Endothelial cell of umbilical vein (primary cell): ENCODE results near the gene FLT4. TPM values are rescaled to one million over a fixed set of nuclear protein-coding genes. Genes with fewer than 3 reads are reported as not detected.
"Not testable (repeated sequence)": the region's sequence is repeated elsewhere in the genome, so short reads cannot be mapped to it uniquely, and the experiment has no call there.

Experiments
- BruUV-seq: library from RNA; stranded (reverse); fragments of 400-500 nt; replicated peaks from 2 replicates; lab custom pipeline; 2021; lab: Mats Ljungman, UMichigan
- CTCF ChIA-PET: fragments of 300-600, 350-600 bp; sonication (Branson Sonifier 250); formaldehyde crosslinking; loops from one replicate; lab custom pipeline; 2021; ENCODE audit warnings: antibody characterized with exemption, inconsistent platforms; lab: Charles Lee
- POLR2A ChIA-PET: fragments of 300-600, 350-600 bp; sonication (Branson Sonifier 250); formaldehyde crosslinking; loops from one replicate; lab custom pipeline; 2021; ENCODE audit warnings: antibody characterized with exemption, inconsistent platforms; lab: Charles Lee
- DNase-seq: peaks from one replicate; pipeline ENCODE4 v3.0.0-alpha.2; 2011; ENCODE audit warnings: low read depth, low spot score
- FAIRE-seq: peaks from 2 replicates; lab custom pipeline; 2011; peaks lifted over from hg19 to GRCh38; lab: Jason Lieb, UNC
- H2AFZ ChIP-seq: 2 replicates; pipeline ENCODE4 v1.6.0; 2012; ENCODE audit warnings: low read depth, low read length, control low read depth, inconsistent platforms
- H3K27ac ChIP-seq: 2 replicates; pipeline ENCODE4 v1.5.1; 2011; ENCODE audit warnings: low read depth, mild to moderate bottlenecking, control low read depth, low read length, moderate library complexity; ENCODE audit not compliant: insufficient read depth
- H3K27me3 ChIP-seq, 2 experiments: 2 replicates each; pipeline versions ENCODE4 v1.6.0 to v1.6.1; 2011; ENCODE audit warnings: low read length in 2 of 2, mixed read lengths in 1 of 2; ENCODE audit not compliant: control insufficient read depth in 2 of 2, insufficient read depth in 2 of 2
- H3K36me3 ChIP-seq, 2 experiments: 2 replicates in 1 of 2; 3 replicates in 1 of 2; pipeline ENCODE4 v1.5.1; 2011; ENCODE audit warnings: low read length in 2 of 2, mild to moderate bottlenecking in 1 of 2, moderate library complexity in 1 of 2; ENCODE audit not compliant: control insufficient read depth in 2 of 2, insufficient read depth in 2 of 2; ENCODE audit errors: extremely low read depth in 1 of 2
- H3K4me1 ChIP-seq: 3 replicates; pipeline ENCODE4 v1.5.1; 2011; ENCODE audit warnings: mild to moderate bottlenecking, low read length; ENCODE audit not compliant: control insufficient read depth, insufficient read depth; ENCODE audit errors: extremely low read depth
- H3K4me2 ChIP-seq: 2 replicates; pipeline ENCODE4 v1.6.1; 2011; ENCODE audit warnings: low read length, control low read depth, mixed read lengths; ENCODE audit not compliant: insufficient read depth
- H3K4me3 ChIP-seq, 3 experiments: fragments of 200-600 bp in 1 of 3; sonication (generic), shearing (Covaris generic) in 1 of 3; replicated peaks in 1 of 3; 2 replicates each; pipeline ENCODE4 v1.5.1; 2011 to 2016; ENCODE audit warnings: control low read depth in 3 of 3, low read length in 3 of 3, mild to moderate bottlenecking in 2 of 3, inconsistent platforms in 1 of 3, low read depth in 1 of 3, moderate library complexity in 1 of 3; ENCODE audit not compliant: insufficient read depth in 1 of 3
- H3K79me2 ChIP-seq: 2 replicates; pipeline ENCODE4 v1.6.0; 2012; ENCODE audit warnings: low read length, inconsistent platforms; ENCODE audit not compliant: control insufficient read depth, insufficient read depth
- H3K9ac ChIP-seq: replicated peaks from 2 replicates; pipeline ENCODE3; 2011; ENCODE audit warnings: low read length, control low read depth; ENCODE audit not compliant: insufficient read depth; ENCODE audit errors: extremely low read depth
- H3K9me1 ChIP-seq: replicated peaks from 3 replicates; pipeline ENCODE4 v1.6.0; 2011; ENCODE audit warnings: mild to moderate bottlenecking, low read length; ENCODE audit not compliant: control insufficient read depth, insufficient read depth; ENCODE audit errors: extremely low read depth
- H3K9me3 ChIP-seq: replicated peaks from 2 replicates; pipeline ENCODE4 v1.5.1; 2012; ENCODE audit warnings: low read length, inconsistent platforms; ENCODE audit not compliant: control insufficient read depth, insufficient read depth
- H4K20me1 ChIP-seq: replicated peaks from 2 replicates; pipeline ENCODE3; 2011; ENCODE audit warnings: mild to moderate bottlenecking, low read length; ENCODE audit not compliant: control insufficient read depth, insufficient read depth; ENCODE audit errors: extremely low read depth
- CTCF ChIP-seq, 2 donors: IDR thresholded peaks; 1 replicate in 1 of 2; 2 replicates in 1 of 2; pipeline ENCODE4 v1.5.1; 2011; ENCODE audit warnings: low read length in 2 of 2, mild to moderate bottlenecking in 2 of 2, moderate library complexity in 2 of 2, control low read depth in 1 of 2, inconsistent platforms in 1 of 2, low read depth in 1 of 2; ENCODE audit not compliant: insufficient read depth in 1 of 2; ENCODE audit errors: extremely low read depth in 1 of 2
- EZH2 ChIP-seq: IDR thresholded peaks from 2 replicates; pipeline ENCODE4 v1.6.1; 2012; ENCODE audit warnings: borderline replicate concordance, low read depth, mild to moderate bottlenecking, moderate library complexity, low read length, inconsistent platforms; ENCODE audit not compliant: severe bottlenecking
- POLR2AphosphoS5 ChIP-seq: IDR thresholded peaks from 2 replicates; pipeline ENCODE4 v1.6.1; 2012; ENCODE audit warnings: low read depth, mild to moderate bottlenecking, control low read depth, low read length, moderate library complexity; ENCODE audit not compliant: insufficient read depth
- dilution Hi-C: fragments of 300-500 bp; cut with MboI; formaldehyde crosslinking; loops from one replicate; pipeline ENCODE4 v1.15.0; 2019; ENCODE audit warnings: low sequenced_read_pairs; ENCODE audit not compliant: extremely low pct_ligation_motif_present
- intact Hi-C: fragments of 100-400 bp; cut with micrococcal nuclease; formaldehyde crosslinking; loops from one replicate; pipeline ENCODE4 v1.10.0; 2022
- polyA plus RNA-seq, 4 experiments: library from polyadenylated mRNA; depleted of rRNA in 3 of 4; stranded (reverse) in 3 of 4; unstranded in 1 of 4; fragments of >200 nt; gene quantifications; 2 replicates each; pipeline versions ENCODE4 v1.2.1 to v1.2.3, GENCODE V29; 2011 to 2012; ENCODE audit warnings: missing spikeins in 1 of 4
- total RNA-seq: library from RNA; stranded (reverse); gene quantifications from 2 replicates; pipeline ENCODE4 v1.2.3, GENCODE V29; 2021

The FLT4 gene
- total and polyA plus RNA-seq, 2 donors (not counting 3 experiments of a cell fraction or from before 2014, with no cell fraction given), result 44.4 to 71.5 TPM

- Histone ChIP-seq H3K9ac (no peak overlapping the region), H3K9me1 (no peaks in the 10 kb centered on the region), H3K27ac (no peak overlapping the region), H2AFZ (no peak overlapping the region), H3K4me1 (no peaks in the 10 kb centered on the region), H3K27me3 (peaks cover 10% of the 10 kb centered on the region in 2 experiments), H3K9me3 (no peaks in the 10 kb centered on the region), H3K4me3 (no peak overlapping the region), H3K79me2 (no peaks in the 10 kb centered on the region), H4K20me1 (no peaks in the 10 kb centered on the region), H3K36me3 (no peaks in the 10 kb centered on the region), H3K4me2 (no peak overlapping the region)
- dilution Hi-C loops, result no loop called here
- CTCF ChIA-PET, result no interaction called here
- TF ChIP-seq POLR2AphosphoS5, result no peak
- peak in 1 of 2 donors; percentile 1 for TF ChIP-seq CTCF (IDR thresholded peaks at IDR 0.05; ENCODE audit: extremely low read depth in 1 of 2, insufficient read depth in 1 of 2, low read depth in 1 of 2, low read length in 2 of 2)
- TF ChIP-seq EZH2, result no peak
- POLR2A ChIA-PET, result no interaction called here
- no peak for DNase-seq
- intact Hi-C loops, result loop anchor here (5.0 kb wide), 2 partner anchors 181 to 201 kb away; partner anchors contain the start of gene CNOT6
- no peak for FAIRE-seq
- BruUV-seq, result no TSS peak
Observed at GRCh38 chr5:180673371-180674089, 24.1 kb upstream of the FLT4 start.

- H2AFZ ChIP-seq, H3K9me3 ChIP-seq, CTCF ChIA-PET, H3K4me1 ChIP-seq, H3K4me3 ChIP-seq, H3K79me2 ChIP-seq, BruUV-seq, H4K20me1 ChIP-seq, H3K9ac ChIP-seq, H3K36me3 ChIP-seq, FAIRE-seq, H3K27ac ChIP-seq, dilution Hi-C loops, POLR2A ChIA-PET, H3K9me1 ChIP-seq, DNase-seq, H3K4me2 ChIP-seq: not testable (repeated sequence)
- intact Hi-C loops, result loop anchor here (2.0 to 5.0 kb wide), 4 partner anchors 21 to 200 kb away; partner anchors contain the start of gene CNOT6
- H3K27me3 ChIP-seq, result peaks cover 10% of the 10 kb centered on the region in 2 experiments
Observed at GRCh38 chr5:180671958-180672524, 22.6 kb upstream of the FLT4 start.
